Right atrium auricular region (tissue), 2 donors: Measurements from ENCODE around the gene LYPD6B. TPM values are rescaled to one million over a fixed set of nuclear protein-coding genes. Genes with fewer than 3 reads are reported as not detected.

Experiments
- DNase-seq: peaks from one replicate; pipeline ENCODE4 v3.0.0-alpha.2; 2019; ENCODE audit warnings: low spot score
- H3K27ac ChIP-seq, 2 donors: fragments of 200-600 bp; sonication (generic); 1 replicate in 1 of 2; 2 replicates in 1 of 2; pipeline ENCODE4 v1.5.1; 2016 to 2019
- H3K27me3 ChIP-seq, 2 donors: fragments of 200-600 bp; sonication (generic); one replicate each; pipeline versions ENCODE4 v1.5.1 to v1.6.0; 2017 to 2019
- H3K36me3 ChIP-seq: fragments of 200-600 bp; sonication (generic); one replicate; pipeline ENCODE4 v1.5.1; 2016
- H3K4me1 ChIP-seq, 2 donors: fragments of 200-600 bp; sonication (generic); one replicate each; pipeline versions ENCODE4 v1.5.1 to v1.6.0; 2017 to 2019
- H3K4me3 ChIP-seq, 2 donors: fragments of 200-600 bp; sonication (generic); 1 replicate in 1 of 2; 2 replicates in 1 of 2; pipeline ENCODE4 v1.5.1; 2017 to 2019; ENCODE audit warnings: mild to moderate bottlenecking in 1 of 2, moderate library complexity in 1 of 2
- H3K9me3 ChIP-seq, 2 donors: fragments of 200-600 bp; sonication (generic); one replicate each; pipeline ENCODE4 v1.5.1; 2019
- CTCF ChIP-seq, 2 donors: fragments of 200-600 bp; sonication (generic); IDR thresholded peaks; one replicate each; pipeline ENCODE4 v1.5.1; 2019; ENCODE audit warnings: antibody characterized with exemption in 2 of 2
- total RNA-seq, 2 donors: library from RNA; depleted of rRNA; stranded (reverse); fragments of >200 nt; gene quantifications; one replicate each; pipeline ENCODE4 v1.1.0, GENCODE V29; 2016

LYPD6B gene
- total RNA-seq, 2 donors from 2014 or later, result 0.28 TPM; not detected in 1

GRCh38 chr2:149169656-149170055 lies 131.2 kb downstream of the LYPD6B start:
- H3K4me3 ChIP-seq, result no peak overlapping the region

GRCh38 chr2:149170156-149170555 lies 131.7 kb downstream of the LYPD6B start:
- Histone ChIP-seq H3K27me3 (no peaks in the 10 kb centered on the region), H3K9me3 (no peaks in the 10 kb centered on the region), H3K27ac (no peak overlapping the region), H3K4me3 (no peak overlapping the region), H3K4me1 (no peaks in the 10 kb centered on the region), H3K36me3 (no peaks in the 10 kb centered on the region)
- TF ChIP-seq CTCF (IDR thresholded peaks at IDR 0.05), result no peak
- DNase-seq, result no peak

More at GRCh38 chr2:149169656-149170055, 131.2 kb downstream of the LYPD6B start:
- Histone ChIP-seq H3K9me3 (no peaks in the 10 kb centered on the region), H3K27ac (no peak overlapping the region), H3K4me1 (no peaks in the 10 kb centered on the region), H3K27me3 (no peaks in the 10 kb centered on the region), H3K36me3 (no peaks in the 10 kb centered on the region)
- TF ChIP-seq CTCF (IDR thresholded peaks at IDR 0.05), result no peak
- no peak for DNase-seq

GRCh38 chr2:149170911-149171310 lies 132.4 kb downstream of the LYPD6B start:
- Histone ChIP-seq H3K4me1 (no peaks in the 10 kb centered on the region), H3K36me3 (no peaks in the 10 kb centered on the region), H3K4me3 (no peak overlapping the region), H3K27me3 (no peaks in the 10 kb centered on the region), H3K27ac (no peak overlapping the region), H3K9me3 (no peaks in the 10 kb centered on the region)
- TF ChIP-seq CTCF (IDR thresholded peaks at IDR 0.05), result no peak
- no peak for DNase-seq

- Histone ChIP-seq H3K27ac (no peak overlapping the region), H3K4me3 (no peak overlapping the region), H3K27me3 (no peaks in the 10 kb centered on the region), H3K4me1 (no peaks in the 10 kb centered on the region), H3K9me3 (no peaks in the 10 kb centered on the region), H3K36me3 (no peaks in the 10 kb centered on the region)
- DNase-seq, result no peak
- no peak for TF ChIP-seq CTCF (IDR thresholded peaks at IDR 0.05)
Observed at GRCh38 chr2:149173220-149173619, 134.7 kb downstream of the LYPD6B start.

- no peaks in the 10 kb centered on the region for H3K4me1 ChIP-seq
- H3K9me3 ChIP-seq, result no peaks in the 10 kb centered on the region
- H3K36me3 ChIP-seq, result no peaks in the 10 kb centered on the region
- no peaks in the 10 kb centered on the region for H3K27me3 ChIP-seq
- DNase-seq, result no peak
- H3K4me3 ChIP-seq, result no peak overlapping the region
- no peak for TF ChIP-seq CTCF (IDR thresholded peaks at IDR 0.05)
- no peak overlapping the region for H3K27ac ChIP-seq
Observed at GRCh38 chr2:149175956-149176355, 137.5 kb downstream of the LYPD6B start.

- Histone ChIP-seq H3K9me3 (no peaks in the 10 kb centered on the region), H3K27ac (no peak overlapping the region), H3K36me3 (no peaks in the 10 kb centered on the region), H3K4me1 (no peaks in the 10 kb centered on the region), H3K4me3 (no peak overlapping the region), H3K27me3 (no peaks in the 10 kb centered on the region)
- no peak for DNase-seq
- TF ChIP-seq CTCF (IDR thresholded peaks at IDR 0.05), result no peak
Observed at GRCh38 chr2:149178612-149179011, 140.1 kb downstream of the LYPD6B start.
